Measurements from ENCODE around the gene ZNF554.

DNA sequence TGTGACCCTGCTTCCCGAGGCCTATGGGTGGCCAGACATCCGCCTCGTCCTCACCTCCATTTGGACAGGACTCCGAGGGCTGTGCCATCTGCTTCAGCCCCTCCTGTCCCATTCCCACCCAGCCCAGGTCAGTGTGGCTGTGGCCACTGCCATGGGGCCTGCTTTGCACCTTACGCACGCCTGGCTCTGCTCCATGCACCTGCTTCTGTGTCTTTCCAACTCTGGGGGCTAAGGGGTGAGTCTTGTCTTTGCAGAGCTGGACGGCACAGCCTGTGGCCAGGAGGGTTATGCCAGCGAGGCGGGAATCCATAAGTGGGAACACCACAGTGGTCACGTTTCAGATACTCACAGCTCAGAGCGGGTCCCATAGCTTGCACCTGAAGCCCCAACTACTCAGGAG is 5.2 kb upstream of the ZNF554 start:
- TF ChIP-seq ZNF274 (IDR thresholded peaks at IDR 0.05; ENCODE audit: low read depth, low read length) (no peak), YY1 (IDR thresholded peaks at IDR 0.05; ENCODE audit: insufficient read depth, insufficient read length) (no peak), SUZ12 (IDR thresholded peaks at IDR 0.05; ENCODE audit: extremely low read depth, insufficient read depth, insufficient read length) (no peak)

Measured in NT2/D1 (cell line).